Bronchial epithelial cell (primary cell): Measurements from ENCODE around the gene TBL2. TPM values are rescaled to one million over a fixed set of nuclear protein-coding genes. Genes with fewer than 3 reads are reported as not detected.
"Not testable (repeated sequence)": the region's sequence is repeated elsewhere in the genome, so short reads cannot be mapped to it uniquely, and the experiment has no call there.

Experiments used
- DNase-seq: peaks from one replicate; pipeline ENCODE4 v3.0.0-alpha.2; 2010; ENCODE audit warnings: low read depth
- FAIRE-seq: peaks from 2 replicates; lab custom pipeline; 2011; peaks lifted over from hg19 to GRCh38; lab: Jason Lieb, UNC
- H3K27me3 ChIP-seq: 2 replicates; pipeline ENCODE4 v1.5.1; 2011; ENCODE audit warnings: low read length; ENCODE audit not compliant: control insufficient read depth, insufficient read depth
- H3K36me3 ChIP-seq: 2 replicates; pipeline ENCODE4 v1.5.1; 2011; ENCODE audit warnings: low read length; ENCODE audit not compliant: control insufficient read depth, insufficient read depth
- H3K4me3 ChIP-seq: 2 replicates; pipeline ENCODE4 v1.5.1; 2011; ENCODE audit warnings: mild to moderate bottlenecking, low read depth, low read length, control low read depth
- CTCF ChIP-seq: IDR thresholded peaks from 2 replicates; pipeline ENCODE4 v1.5.1; 2011; ENCODE audit warnings: mild to moderate bottlenecking, moderate library complexity, low read length, control low read depth, inconsistent platforms; ENCODE audit not compliant: insufficient read depth, severe bottlenecking
- total RNA-seq: library from RNA; depleted of rRNA; stranded (reverse); fragments of >200 nt; gene quantifications from 2 replicates; pipeline ENCODE4 v1.2.1, GENCODE V29; 2014

Gene TBL2
- total RNA-seq, 1 donor from 2014 or later, result 78.7 TPM

GRCh38 chr7:73555411-73555982, 22.9 kb downstream of the TBL2 start:
- H3K36me3 ChIP-seq, result peaks cover 6% of the 10 kb centered on the region
- no peak for FAIRE-seq
- no peaks in the 10 kb centered on the region for H3K27me3 ChIP-seq

GRCh38 chr7:73550093-73550492, 28.3 kb downstream of the TBL2 start:
- not testable (repeated sequence) for DNase-seq, FAIRE-seq, H3K4me3 ChIP-seq, H3K36me3 ChIP-seq, H3K27me3 ChIP-seq

More at GRCh38 chr7:73555411-73555982, 22.9 kb downstream of the TBL2 start:
- TF ChIP-seq CTCF, result no peak
- H3K4me3 ChIP-seq, result no peak overlapping the region
- DNase-seq, result no peak

- peaks cover 7% of the 10 kb centered on the region for H3K36me3 ChIP-seq
These were observed 29.2 kb downstream of the TBL2 start for GRCh38 chr7:73549176-73549575.

GRCh38 chr7:73547841-73548240, 30.5 kb downstream of the TBL2 start:
- Histone ChIP-seq H3K27me3 (no peaks in the 10 kb centered on the region), H3K4me3 (no peak overlapping the region), H3K36me3 (peaks cover 7% of the 10 kb centered on the region)
- DNase-seq (no peak), FAIRE-seq (no peak)
- TF ChIP-seq CTCF, result no peak

More at GRCh38 chr7:73549176-73549575, 29.2 kb downstream of the TBL2 start:
- FAIRE-seq, result no peak
- TF ChIP-seq CTCF, result no peak
- Histone ChIP-seq H3K27me3 (no peaks in the 10 kb centered on the region), H3K4me3 (no peak overlapping the region)
- no peak for DNase-seq

- FAIRE-seq (no peak), DNase-seq (no peak)
- no peak for TF ChIP-seq CTCF
- Histone ChIP-seq H3K36me3 (peaks cover 11% of the 10 kb centered on the region), H3K27me3 (no peaks in the 10 kb centered on the region), H3K4me3 (no peak overlapping the region)
These were observed 33.7 kb downstream of the TBL2 start for GRCh38 chr7:73544678-73545077.

GRCh38 chr7:73541722-73542121, 36.7 kb downstream of the TBL2 start:
- H3K27me3 ChIP-seq, result no peaks in the 10 kb centered on the region
- H3K36me3 ChIP-seq, result peaks cover 24% of the 10 kb centered on the region
- DNase-seq (no peak), FAIRE-seq (no peak)
- TF ChIP-seq CTCF, result no peak
- H3K4me3 ChIP-seq, result no peak overlapping the region
